GM21723 (cell line): Measurements from ENCODE around the gene TGM5.
"Not testable (repeated sequence)": the region's sequence is repeated elsewhere in the genome, so short reads cannot be mapped to it uniquely, and the experiment has no call there.

ENCODE experiments used
- ATAC-seq: cut with Tn5 transposase; IDR thresholded peaks from one replicate; pipeline ENCODE4 v1.9.1; 2021; ENCODE audit warnings: mild to moderate bottlenecking, moderate library complexity; ENCODE audit not compliant: unreplicated experiment

The TGM5 gene

GRCh38 chr15:43266834-43267233 is at the start of gene TGM5:
Gene TGM5, minus strand, starts transcription at chr15:43266928. Its CDS starts 79 bp downstream, at chr15:43266849.
- ATAC-seq, result no peak

- no peak for ATAC-seq
These were observed 47.4 kb upstream of the TGM5 start for GRCh38 chr15:43314171-43314570.

GRCh38 chr15:43312378-43312777 is 45.6 kb upstream of the TGM5 start:
- ATAC-seq, result no peak

GRCh38 chr15:43302205-43302817 is 35.6 kb upstream of the TGM5 start, which contains the start of gene TGM7:
Gene TGM7, minus strand, starts transcription at chr15:43302255.
- no peak for ATAC-seq

- ATAC-seq, result no peak
These were observed 33.2 kb upstream of the TGM5 start for GRCh38 chr15:43299884-43300283.

GRCh38 chr15:43299411-43299810 is 32.7 kb upstream of the TGM5 start:
- ATAC-seq, result no peak

- ATAC-seq, result no peak
These were observed 27.5 kb upstream of the TGM5 start for GRCh38 chr15:43294091-43294706.

GRCh38 chr15:43293432-43293831 is 26.7 kb upstream of the TGM5 start:
- no peak for ATAC-seq

- no peak for ATAC-seq
These were observed 25.8 kb upstream of the TGM5 start for GRCh38 chr15:43292375-43293078.

GRCh38 chr15:43289656-43290055 is 22.9 kb upstream of the TGM5 start:
- not testable (repeated sequence) for ATAC-seq

- no peak for ATAC-seq
These were observed 20.5 kb upstream of the TGM5 start for GRCh38 chr15:43287254-43287653.

GRCh38 chr15:43286074-43286473 is 19.3 kb upstream of the TGM5 start:
- ATAC-seq, result no peak

GRCh38 chr15:43285609-43286037 is 18.9 kb upstream of the TGM5 start:
- no peak for ATAC-seq

GRCh38 chr15:43283526-43283925 is 16.8 kb upstream of the TGM5 start:
- ATAC-seq, result no peak

- ATAC-seq, result no peak
These were observed 15.3 kb upstream of the TGM5 start for GRCh38 chr15:43281926-43282602.

- ATAC-seq, result no peak
These were observed 14.3 kb upstream of the TGM5 start for GRCh38 chr15:43280996-43281395.

- no peak for ATAC-seq
These were observed 12.8 kb upstream of the TGM5 start for GRCh38 chr15:43279496-43279895.

- ATAC-seq, result no peak
These were observed 12.1 kb upstream of the TGM5 start for GRCh38 chr15:43278869-43279268.

- ATAC-seq, result no peak
These were observed 11.2 kb upstream of the TGM5 start for GRCh38 chr15:43277901-43278300.

GRCh38 chr15:43277231-43277823 is 10.6 kb upstream of the TGM5 start:
- ATAC-seq, result no peak

GRCh38 chr15:43276563-43277200 is 10.0 kb upstream of the TGM5 start:
- ATAC-seq, result no peak
